Measurements from ENCODE around the gene CKAP2.
"Not testable (repeated sequence)": the region's sequence is repeated elsewhere in the genome, so short reads cannot be mapped to it uniquely, and the experiment has no call there.

The CKAP2 gene, protein sequence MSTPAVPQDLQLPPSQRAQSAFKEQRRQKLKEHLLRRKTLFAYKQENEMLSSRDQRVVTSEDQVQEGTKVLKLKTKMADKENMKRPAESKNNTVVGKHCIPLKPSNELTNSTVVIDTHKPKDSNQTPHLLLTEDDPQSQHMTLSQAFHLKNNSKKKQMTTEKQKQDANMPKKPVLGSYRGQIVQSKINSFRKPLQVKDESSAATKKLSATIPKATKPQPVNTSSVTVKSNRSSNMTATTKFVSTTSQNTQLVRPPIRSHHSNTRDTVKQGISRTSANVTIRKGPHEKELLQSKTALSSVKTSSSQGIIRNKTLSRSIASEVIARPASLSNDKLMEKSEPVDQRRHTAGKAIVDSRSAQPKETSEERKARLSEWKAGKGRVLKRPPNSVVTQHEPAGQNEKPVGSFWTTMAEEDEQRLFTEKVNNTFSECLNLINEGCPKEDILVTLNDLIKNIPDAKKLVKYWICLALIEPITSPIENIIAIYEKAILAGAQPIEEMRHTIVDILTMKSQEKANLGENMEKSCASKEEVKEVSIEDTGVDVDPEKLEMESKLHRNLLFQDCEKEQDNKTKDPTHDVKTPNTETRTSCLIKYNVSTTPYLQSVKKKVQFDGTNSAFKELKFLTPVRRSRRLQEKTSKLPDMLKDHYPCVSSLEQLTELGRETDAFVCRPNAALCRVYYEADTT

DNA sequence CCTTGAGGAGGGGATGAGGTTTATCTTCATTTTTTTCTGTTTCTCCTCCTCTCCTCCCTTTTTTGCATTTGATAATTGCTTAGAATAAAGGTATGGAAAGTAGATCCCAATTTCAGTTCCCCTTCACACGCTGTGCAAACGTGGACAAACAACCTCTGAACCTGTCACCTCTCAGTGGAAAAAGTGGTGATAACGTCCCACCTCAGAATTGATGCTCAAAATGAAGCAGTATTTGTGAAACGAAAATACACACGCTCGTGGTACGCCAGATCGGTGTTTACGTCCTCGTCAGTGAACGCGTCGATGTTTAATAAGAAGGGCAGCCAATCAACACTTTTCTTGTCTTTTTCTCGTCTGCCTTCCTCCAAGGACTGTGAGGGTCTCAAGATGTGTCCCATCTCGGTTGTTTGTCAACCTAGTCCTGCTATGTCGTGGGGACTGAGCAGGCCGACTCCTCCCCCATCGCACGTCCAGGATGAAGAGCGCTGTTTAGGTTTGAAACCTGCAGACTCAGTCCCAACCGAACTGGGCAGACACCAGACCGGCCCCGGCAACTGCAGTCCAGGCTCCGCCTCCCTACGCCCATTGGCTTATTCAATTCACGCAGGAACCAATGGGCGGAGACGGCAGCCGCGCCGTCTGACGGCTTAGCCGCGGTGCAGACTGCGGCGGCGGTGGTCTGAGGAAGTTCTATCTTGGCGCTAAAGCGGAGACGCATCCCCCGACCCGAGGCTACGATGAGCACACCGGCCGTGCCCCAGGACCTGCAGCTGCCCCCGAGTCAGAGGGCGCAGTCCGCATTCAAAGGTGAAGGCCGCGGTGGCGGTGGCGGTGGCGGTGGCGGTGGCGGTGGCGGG is at the start of gene CKAP2:
Gene CKAP2 (plus strand): TSS at position 659 of the 857 bp plus-strand sequence. CDS start 79 bp downstream, at position 738.
- H3K27ac Mint-ChIP-seq (ENCODE audit: low read depth), result peak within 1 kb of the TSS; percentile 99
- ATAC-seq (replicated peaks; ENCODE audit: extremely low read depth, poor library complexity, severe bottlenecking), result peak; percentile 84
- H3K36me3 Mint-ChIP-seq (ENCODE audit: insufficient read depth), result peaks cover 31% of the 10 kb centered on the region
- peak; percentile 89 to 94 for DNase-seq (ENCODE audit: low spot score in 2 of 2)
- H3K4me1 Mint-ChIP-seq, result peaks cover 22% of the 10 kb centered on the region
- H3K4me3 Mint-ChIP-seq, result peak within 1 kb of the TSS; percentile 95
- no peaks in the 10 kb centered on the region for H3K27me3 Mint-ChIP-seq
- no peaks in the 10 kb centered on the region for H3K9me3 Mint-ChIP-seq

- Mint-ChIP-seq H3K27ac (ENCODE audit: low read depth) (no peak within 1 kb of the TSS), H3K36me3 (ENCODE audit: insufficient read depth) (peaks cover 8% of the 10 kb centered on the region), H3K4me3 (peak within 1 kb of the TSS; percentile 77), H3K9me3 (no peaks in the 10 kb centered on the region), H3K4me1 (peaks cover 16% of the 10 kb centered on the region), H3K27me3 (peaks cover 24% of the 10 kb centered on the region)
- DNase-seq (ENCODE audit: low spot score in 2 of 2) (no peak), ATAC-seq (replicated peaks; ENCODE audit: extremely low read depth, poor library complexity, severe bottlenecking) (peak; percentile 54)
Observed at GRCh38 chr13:52405767-52406494, 49.3 kb upstream of the CKAP2 start, which contains the start of gene THSD1. Gene THSD1 (minus strand): TSS chr13:52406172. CDS start chr13:52402600, 3,572 bp downstream.

DNA sequence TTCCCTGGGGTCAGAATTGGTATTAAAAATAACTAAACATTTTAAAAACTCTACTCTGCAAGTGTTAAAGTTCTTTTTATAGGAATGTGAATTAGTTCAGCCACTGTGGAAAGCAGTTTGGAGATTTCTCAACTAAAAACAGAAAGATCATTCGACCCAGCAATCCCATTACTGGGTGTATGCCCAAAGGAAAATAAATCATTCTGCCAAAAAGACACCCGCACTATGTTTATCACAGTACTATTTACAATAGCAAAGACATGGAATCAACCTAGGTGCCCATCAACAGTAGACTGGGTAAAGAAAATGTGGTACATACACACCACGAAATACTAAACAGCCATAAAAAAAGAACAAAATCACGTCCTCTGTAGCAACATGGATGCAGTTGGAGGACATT is 48.6 kb upstream of the CKAP2 start:
- H3K36me3 Mint-ChIP-seq (ENCODE audit: insufficient read depth), result peaks cover 10% of the 10 kb centered on the region
- no peaks in the 10 kb centered on the region for H3K9me3 Mint-ChIP-seq
- peak overlapping the region; percentile 77 for H3K4me3 Mint-ChIP-seq
- no peak for DNase-seq (ENCODE audit: low spot score in 2 of 2)
- peaks cover 24% of the 10 kb centered on the region for H3K27me3 Mint-ChIP-seq
- peaks cover 16% of the 10 kb centered on the region for H3K4me1 Mint-ChIP-seq
- H3K27ac Mint-ChIP-seq (ENCODE audit: low read depth), result no peak overlapping the region
- ATAC-seq (replicated peaks; ENCODE audit: extremely low read depth, poor library complexity, severe bottlenecking), result no peak

GRCh38 chr13:52407436-52407835 is 47.8 kb upstream of the CKAP2 start:
- not testable (repeated sequence) for ATAC-seq (replicated peaks; ENCODE audit: extremely low read depth, poor library complexity, severe bottlenecking); H3K9me3 Mint-ChIP-seq; H3K4me3 Mint-ChIP-seq; DNase-seq (ENCODE audit: low spot score in 2 of 2); H3K27ac Mint-ChIP-seq (ENCODE audit: low read depth)
- Mint-ChIP-seq H3K4me1 (peaks cover 16% of the 10 kb centered on the region), H3K36me3 (ENCODE audit: insufficient read depth) (peaks cover 12% of the 10 kb centered on the region), H3K27me3 (peaks cover 22% of the 10 kb centered on the region)

DNA sequence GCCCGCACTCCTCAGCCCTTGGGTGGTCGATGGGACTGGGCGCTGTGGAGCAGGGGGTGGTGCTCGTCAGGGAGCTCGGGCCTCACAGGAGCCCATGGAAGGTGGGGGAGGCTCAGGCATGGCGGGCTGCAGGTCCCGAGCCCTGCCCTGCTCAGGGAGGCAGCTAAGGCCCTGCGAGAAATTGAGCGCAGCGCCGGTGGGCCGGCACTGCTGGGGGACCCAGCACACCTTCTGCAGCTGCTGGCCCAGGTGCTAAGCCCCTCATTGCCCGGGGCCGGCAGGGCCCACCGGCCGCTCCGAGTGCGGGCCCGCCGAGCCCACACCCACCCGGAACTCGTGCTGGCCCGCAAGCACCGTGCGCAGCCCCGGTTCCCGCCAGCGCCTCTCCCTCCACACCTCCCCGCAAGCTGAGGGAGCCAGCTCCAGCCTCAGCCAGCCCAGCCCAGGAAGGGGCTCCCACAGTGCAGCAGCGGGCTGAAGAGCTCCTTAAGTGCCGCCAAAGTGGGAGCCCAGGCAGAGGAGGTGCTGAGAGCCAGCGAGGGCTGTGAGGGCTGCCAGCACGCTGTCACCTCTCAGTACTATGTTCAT is 47.1 kb upstream of the CKAP2 start:
- DNase-seq (ENCODE audit: low spot score in 2 of 2); ATAC-seq (replicated peaks; ENCODE audit: extremely low read depth, poor library complexity, severe bottlenecking); H3K4me3 Mint-ChIP-seq; H3K27ac Mint-ChIP-seq (ENCODE audit: low read depth); H3K9me3 Mint-ChIP-seq: not testable (repeated sequence)
- H3K27me3 Mint-ChIP-seq, result peaks cover 15% of the 10 kb centered on the region
- H3K4me1 Mint-ChIP-seq, result peaks cover 16% of the 10 kb centered on the region
- H3K36me3 Mint-ChIP-seq (ENCODE audit: insufficient read depth), result peaks cover 14% of the 10 kb centered on the region

- no peaks in the 10 kb centered on the region for H3K9me3 Mint-ChIP-seq
- DNase-seq (ENCODE audit: low spot score in 2 of 2) (no peak), ATAC-seq (replicated peaks; ENCODE audit: extremely low read depth, poor library complexity, severe bottlenecking) (no peak)
- no peak overlapping the region for H3K27ac Mint-ChIP-seq (ENCODE audit: low read depth)
- H3K36me3 Mint-ChIP-seq (ENCODE audit: insufficient read depth), result peaks cover 29% of the 10 kb centered on the region
- H3K4me3 Mint-ChIP-seq, result no peak overlapping the region
- H3K27me3 Mint-ChIP-seq, result no peaks in the 10 kb centered on the region
- no peaks in the 10 kb centered on the region for H3K4me1 Mint-ChIP-seq
Observed at GRCh38 chr13:52411629-52412028, 43.6 kb upstream of the CKAP2 start.

- H3K4me3 Mint-ChIP-seq, result no peak overlapping the region
- no peak overlapping the region for H3K27ac Mint-ChIP-seq (ENCODE audit: low read depth)
- peaks cover 34% of the 10 kb centered on the region for H3K36me3 Mint-ChIP-seq (ENCODE audit: insufficient read depth)
- no peaks in the 10 kb centered on the region for H3K9me3 Mint-ChIP-seq
- no peaks in the 10 kb centered on the region for H3K4me1 Mint-ChIP-seq
- DNase-seq (ENCODE audit: low spot score in 2 of 2), result no peak
- H3K27me3 Mint-ChIP-seq, result no peaks in the 10 kb centered on the region
- no peak for ATAC-seq (replicated peaks; ENCODE audit: extremely low read depth, poor library complexity, severe bottlenecking)
Observed at GRCh38 chr13:52412128-52412527, 43.1 kb upstream of the CKAP2 start.

GRCh38 chr13:52414051-52414450 is 41.2 kb upstream of the CKAP2 start:
- Mint-ChIP-seq H3K36me3 (ENCODE audit: insufficient read depth) (peaks cover 42% of the 10 kb centered on the region), H3K4me3 (no peak overlapping the region), H3K27ac (ENCODE audit: low read depth) (peak overlapping the region; percentile 27)

DNA sequence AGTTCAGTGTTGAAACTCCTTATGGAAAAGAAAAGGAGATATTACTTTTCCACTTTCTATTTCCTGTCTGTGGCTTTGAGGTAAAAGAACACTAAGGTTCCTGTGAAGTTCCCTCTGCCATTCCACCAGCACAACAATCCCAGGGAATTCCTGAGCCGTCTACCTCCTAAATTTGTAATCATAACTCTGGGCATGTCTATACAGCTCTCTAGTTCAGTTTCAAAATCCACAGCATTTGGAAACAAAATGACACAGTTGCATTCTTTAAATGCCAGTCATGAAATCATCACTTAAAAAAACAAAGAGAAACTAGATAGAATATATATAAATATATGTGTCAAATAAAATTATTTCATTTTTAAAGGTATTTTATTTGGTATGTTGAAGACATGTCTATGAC is 40.3 kb upstream of the CKAP2 start:
- Mint-ChIP-seq H3K4me1 (peaks cover 5% of the 10 kb centered on the region), H3K9me3 (no peaks in the 10 kb centered on the region), H3K27ac (ENCODE audit: low read depth) (no peak overlapping the region), H3K27me3 (no peaks in the 10 kb centered on the region), H3K4me3 (no peak overlapping the region), H3K36me3 (ENCODE audit: insufficient read depth) (peaks cover 44% of the 10 kb centered on the region)
- ATAC-seq (replicated peaks; ENCODE audit: extremely low read depth, poor library complexity, severe bottlenecking) (no peak), DNase-seq (ENCODE audit: low spot score in 2 of 2) (no peak)

More at GRCh38 chr13:52414051-52414450, 41.2 kb upstream of the CKAP2 start:
- ATAC-seq (replicated peaks; ENCODE audit: extremely low read depth, poor library complexity, severe bottlenecking), result no peak
- Mint-ChIP-seq H3K4me1 (no peaks in the 10 kb centered on the region), H3K9me3 (no peaks in the 10 kb centered on the region), H3K27me3 (no peaks in the 10 kb centered on the region)
- no peak for DNase-seq (ENCODE audit: low spot score in 2 of 2)

DNA sequence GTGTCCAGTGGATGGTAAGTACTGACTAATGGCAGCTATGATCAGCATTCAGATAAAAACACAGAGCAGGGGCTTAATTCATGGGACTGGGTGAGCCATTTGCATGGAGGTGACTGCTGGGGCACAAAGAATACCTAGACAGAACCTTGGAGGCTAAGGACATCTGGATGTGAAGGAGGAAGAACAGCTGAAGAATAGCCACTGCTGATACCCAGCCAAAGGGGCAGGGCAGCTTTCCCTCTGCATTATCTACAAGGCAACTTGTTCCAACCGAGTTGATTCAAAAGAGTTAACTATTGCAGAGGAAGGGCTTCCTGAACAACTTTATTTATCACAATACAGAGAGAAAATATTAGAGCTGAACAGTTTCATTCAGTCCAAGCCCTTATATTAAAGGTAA is 36.2 kb upstream of the CKAP2 start:
- Mint-ChIP-seq H3K36me3 (ENCODE audit: insufficient read depth) (peaks cover 63% of the 10 kb centered on the region), H3K27ac (ENCODE audit: low read depth) (no peak overlapping the region)

DNA sequence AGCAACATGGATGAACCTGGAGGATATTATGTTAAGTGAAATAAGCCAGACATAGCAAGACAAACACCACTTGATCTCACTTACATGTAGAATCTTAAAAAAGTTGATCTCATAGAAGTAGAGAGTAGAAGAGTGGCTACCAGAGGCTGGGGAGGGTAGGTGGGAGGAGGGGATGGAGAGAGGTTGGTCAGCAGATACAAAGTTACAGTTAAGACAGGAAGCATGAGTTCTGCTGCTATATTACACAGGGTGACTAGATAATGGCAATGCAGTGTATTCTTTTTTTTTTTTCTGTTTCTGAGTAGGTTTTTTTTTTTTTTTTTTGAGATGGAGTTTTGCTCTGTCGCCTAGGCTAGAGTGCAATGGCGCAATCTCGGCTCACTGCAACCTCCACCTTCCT is 34.1 kb upstream of the CKAP2 start:
- Mint-ChIP-seq H3K4me3 (no peak overlapping the region), H3K9me3 (no peaks in the 10 kb centered on the region), H3K27me3 (no peaks in the 10 kb centered on the region), H3K4me1 (peaks cover 5% of the 10 kb centered on the region), H3K36me3 (ENCODE audit: insufficient read depth) (peaks cover 59% of the 10 kb centered on the region), H3K27ac (ENCODE audit: low read depth) (no peak overlapping the region)
- DNase-seq (ENCODE audit: low spot score in 2 of 2) (no peak), ATAC-seq (replicated peaks; ENCODE audit: extremely low read depth, poor library complexity, severe bottlenecking) (no peak)

More for the DNA sequence above, 36.2 kb upstream of the CKAP2 start:
- Mint-ChIP-seq H3K4me3 (no peak overlapping the region), H3K4me1 (peaks cover 5% of the 10 kb centered on the region), H3K27me3 (no peaks in the 10 kb centered on the region), H3K9me3 (no peaks in the 10 kb centered on the region)
- DNase-seq (ENCODE audit: low spot score in 2 of 2) (no peak), ATAC-seq (replicated peaks; ENCODE audit: extremely low read depth, poor library complexity, severe bottlenecking) (no peak)
